GM18511 (cell line): ENCODE data around the gene C1orf159.
"Not testable (repeated sequence)": the region's sequence is repeated elsewhere in the genome, so short reads cannot be mapped to it uniquely, and the experiment has no call there.

Experiments used
- ATAC-seq: cut with Tn5 transposase; IDR thresholded peaks from one replicate; pipeline ENCODE4 v1.9.1; 2021; ENCODE audit warnings: mild to moderate bottlenecking, moderate library complexity; ENCODE audit not compliant: unreplicated experiment

Gene C1orf159

DNA sequence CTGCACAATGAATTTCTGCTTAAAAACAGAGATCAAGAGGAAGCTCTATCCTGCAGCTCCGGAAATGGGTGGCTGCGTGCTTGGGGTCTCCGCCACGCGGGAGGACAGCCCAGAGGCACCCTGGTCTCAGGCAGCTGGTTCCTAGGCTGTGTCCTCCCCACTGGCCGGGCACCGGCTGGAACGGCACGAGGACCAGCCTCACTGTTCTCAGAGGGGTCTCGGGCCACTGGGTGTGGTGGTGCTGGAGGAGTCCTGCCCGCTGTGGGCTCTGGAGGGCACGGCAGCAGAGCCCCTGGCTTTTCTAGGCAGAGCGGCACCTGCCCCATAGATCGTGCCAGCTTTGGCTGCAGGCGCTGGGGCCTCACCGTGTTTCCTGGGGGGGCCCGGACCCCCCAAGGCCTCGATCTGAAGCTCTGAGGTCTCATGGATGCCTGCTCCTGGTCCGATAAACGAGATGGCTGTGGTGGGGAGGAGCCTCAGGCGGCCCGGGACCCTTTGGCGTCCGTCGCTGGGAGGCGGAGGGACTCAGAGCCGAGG, 33.6 kb downstream of the C1orf159 start:
- ATAC-seq, result no peak

DNA sequence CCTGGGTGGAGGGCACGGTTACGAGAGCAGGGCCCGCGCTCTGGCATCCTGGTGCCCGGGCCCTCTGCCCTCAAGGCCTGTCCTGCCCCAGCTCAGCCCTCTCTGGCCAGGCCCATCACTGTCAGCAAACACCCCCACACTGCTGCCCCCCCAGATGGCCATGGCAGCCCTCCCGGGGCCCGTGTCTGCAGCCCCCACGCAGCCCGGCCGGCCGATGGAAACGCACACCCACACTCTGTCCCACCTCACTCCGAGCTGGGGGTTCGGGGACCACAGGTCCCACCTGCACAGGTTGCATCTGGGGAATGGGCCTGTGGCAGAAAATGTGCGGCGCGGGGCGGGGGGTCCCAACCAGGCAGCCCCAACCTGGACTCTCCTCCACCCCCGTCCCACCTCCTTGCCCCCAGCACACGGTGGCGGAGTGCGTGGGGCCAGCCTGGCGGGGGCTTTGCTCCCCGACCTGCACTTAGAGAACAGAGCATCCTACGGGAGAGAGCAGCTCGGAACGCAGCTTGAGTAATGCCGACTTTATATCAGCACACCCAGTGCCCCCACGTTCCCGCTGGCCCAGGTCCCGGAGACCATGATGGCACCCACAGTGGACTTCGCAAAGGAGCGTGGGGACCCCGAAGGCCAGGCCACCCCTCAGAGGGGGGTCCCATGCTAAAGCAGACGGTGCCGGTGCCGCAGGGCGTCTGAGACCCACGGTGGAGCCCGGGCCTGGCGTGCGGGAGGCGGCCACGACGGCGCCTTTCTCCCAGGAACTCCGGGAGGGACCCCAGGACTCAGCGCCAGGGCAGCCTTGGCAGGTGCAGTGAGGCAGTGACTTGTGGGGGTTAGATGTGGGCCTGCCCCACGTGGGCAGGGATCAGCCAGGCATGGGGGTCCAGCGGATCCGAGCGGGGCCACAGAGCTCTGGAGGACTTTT, 34.3 kb downstream of the C1orf159 start:
- no peak for ATAC-seq

DNA sequence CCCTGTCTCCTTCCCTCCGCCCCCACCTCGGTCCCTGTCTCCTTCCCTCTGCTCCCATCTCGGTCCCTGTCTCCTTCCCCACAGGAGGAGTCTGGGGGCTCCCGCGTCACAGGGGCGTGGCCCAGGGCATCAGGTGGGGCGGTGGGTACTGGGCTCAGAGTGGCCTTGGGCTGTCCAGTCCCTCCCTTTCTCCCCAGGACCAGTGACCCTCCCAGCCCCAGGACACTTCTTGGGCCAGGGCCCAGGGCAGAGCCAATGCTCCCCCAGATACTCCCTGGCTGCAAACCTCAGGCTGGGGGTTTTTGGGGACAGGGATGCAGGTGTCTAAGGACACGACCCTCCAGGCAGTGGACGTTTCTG, 35.0 kb downstream of the C1orf159 start:
- ATAC-seq, result no peak

DNA sequence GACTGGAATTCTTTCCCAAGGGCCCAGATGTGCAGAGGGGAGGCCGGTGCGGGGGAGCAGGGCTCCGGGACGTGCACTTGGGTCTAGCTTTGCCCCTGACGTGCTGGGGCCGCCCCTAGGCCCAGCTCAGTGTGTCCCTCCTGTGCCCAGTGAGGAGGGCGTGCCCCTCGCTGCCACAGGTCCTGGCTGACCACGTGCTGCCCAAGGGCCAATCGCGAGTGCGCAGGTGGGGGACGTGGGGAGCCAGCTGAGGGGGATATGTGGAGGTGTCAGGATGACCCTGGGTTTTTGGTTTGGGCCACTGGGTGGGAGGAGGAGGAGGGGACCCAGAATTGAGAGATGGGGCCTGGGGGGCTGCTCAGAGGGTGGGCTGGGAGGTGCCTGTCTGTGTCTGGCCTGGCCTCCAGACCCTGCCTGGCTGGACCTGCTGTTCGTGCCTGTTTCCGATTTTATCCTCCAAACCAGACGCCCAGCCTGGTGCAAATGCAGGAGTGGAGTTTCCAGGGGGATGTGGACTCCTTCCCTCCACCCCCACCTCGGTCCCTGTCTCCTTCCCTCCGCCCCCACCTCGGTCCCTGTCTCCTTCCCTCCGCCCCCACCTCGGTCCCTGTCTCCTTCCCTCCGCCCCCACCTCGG, 35.6 kb downstream of the C1orf159 start:
- ATAC-seq, result no peak

DNA sequence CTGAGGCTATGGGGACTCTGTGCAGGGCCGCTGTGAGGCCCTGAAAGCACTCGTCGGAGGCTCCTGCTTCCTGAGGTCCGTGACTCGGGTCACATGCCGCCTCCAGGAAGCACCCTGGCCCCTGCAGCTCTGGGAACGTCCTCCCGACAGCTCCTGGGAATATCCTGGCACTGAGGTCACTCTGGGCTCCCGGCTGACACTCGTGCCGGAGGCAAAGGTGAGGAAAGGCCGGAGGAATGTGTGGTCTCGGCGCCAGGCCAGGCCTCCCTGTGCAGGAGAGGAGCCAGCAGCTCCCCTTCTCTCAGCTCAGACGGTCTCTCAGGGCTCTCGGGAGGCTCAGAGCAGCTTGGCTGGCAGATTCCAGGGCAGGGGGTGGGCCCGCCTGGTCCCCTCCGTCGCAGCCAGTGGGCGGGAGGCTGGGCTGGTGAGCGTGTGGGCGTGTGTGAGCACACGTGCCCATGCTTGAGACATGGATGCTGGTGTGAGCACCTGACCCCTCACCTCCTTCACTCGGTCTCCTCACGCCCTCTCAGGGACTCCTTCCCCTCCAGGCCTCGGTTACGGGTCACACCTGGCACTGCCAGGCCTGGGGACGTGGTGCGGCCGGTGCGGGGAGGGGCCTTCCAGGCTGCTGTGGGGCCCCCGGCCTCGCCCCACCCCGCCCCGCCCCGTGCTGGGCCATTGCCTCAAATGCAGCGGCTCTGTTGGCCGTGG, 36.3 kb downstream of the C1orf159 start:
- no peak for ATAC-seq

DNA sequence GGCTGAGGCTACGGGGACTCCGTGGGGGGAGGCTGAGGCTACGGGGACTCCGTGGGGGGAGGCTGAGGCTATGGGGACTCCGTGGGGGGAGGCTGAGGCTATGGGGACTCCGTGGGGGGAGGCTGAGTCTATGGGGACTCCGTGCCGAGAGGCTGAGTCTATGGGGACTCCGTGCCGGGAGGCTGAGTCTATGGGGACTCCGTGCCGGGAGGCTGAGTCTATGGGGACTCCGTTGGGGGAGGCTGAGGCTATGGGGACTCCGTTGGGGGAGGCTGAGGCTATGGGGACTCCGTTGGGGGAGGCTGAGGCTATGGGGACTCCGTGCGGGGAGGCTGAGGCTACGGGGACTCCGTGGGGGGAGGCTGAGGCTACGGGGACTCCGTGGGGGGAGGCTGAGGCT, 38.5 kb downstream of the C1orf159 start:
- not testable (repeated sequence) for ATAC-seq

DNA sequence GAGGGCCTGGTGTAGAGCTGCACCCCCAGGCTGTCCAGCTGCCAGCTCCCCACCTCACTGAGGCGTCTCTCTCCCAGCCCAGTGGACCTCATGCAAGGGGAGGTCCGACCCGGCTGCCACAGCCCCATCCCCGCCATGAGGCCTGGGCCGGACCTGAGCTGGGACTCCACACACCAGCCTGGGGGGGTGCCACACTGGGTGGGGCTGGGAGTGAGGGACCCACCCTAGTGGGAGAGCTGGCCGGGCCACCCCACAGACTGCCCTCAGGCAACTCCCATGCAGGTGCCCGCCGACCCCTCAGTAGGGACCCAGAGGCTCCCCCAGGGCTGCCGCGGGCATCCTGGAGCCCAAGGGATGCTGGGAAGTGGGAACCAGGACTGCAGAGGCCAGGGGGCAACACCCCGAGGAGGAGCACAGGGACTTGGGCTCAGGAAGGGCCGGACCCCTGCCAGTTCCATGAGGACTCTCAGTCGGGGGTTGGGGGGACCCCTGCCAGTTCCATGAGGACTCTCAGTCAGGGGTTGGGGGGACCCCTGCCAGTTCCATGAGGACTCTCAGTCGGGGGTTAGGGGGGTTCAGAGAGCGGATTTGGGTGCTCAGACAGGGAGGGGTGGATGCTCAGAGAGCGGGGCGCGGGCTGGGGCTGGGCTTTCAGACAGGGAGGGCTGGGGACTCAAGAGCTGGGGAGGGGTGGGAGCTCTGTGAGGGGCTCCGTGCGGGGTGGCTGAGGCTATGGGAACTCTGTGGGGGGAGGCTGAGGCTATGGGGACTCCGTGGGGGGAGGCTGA, 40.5 kb downstream of the C1orf159 start:
- no peak for ATAC-seq

DNA sequence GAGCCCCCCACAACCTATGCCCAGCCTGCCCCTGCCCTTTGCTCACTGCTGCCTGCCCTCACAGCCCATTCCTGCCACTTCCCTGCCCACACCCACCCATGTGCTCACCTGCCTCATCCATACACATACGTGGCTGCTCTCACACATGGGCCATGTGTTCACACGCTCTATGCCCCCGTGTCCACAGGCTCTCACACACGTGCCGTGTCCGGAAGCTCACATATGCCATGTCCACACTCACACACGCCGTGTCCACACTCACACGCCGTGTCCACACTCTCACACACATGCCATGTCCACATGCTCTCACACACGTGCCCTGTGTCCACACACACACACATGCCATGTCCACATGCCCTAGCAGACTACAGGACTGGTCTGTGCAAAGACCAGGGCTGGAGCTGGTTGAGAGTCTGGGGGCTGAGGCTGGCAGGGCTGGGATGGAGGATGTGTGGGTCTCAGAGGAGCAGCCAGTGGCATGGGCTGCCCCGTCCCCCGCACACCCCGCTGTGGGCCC, 41.2 kb downstream of the C1orf159 start:
- ATAC-seq, result no peak

DNA sequence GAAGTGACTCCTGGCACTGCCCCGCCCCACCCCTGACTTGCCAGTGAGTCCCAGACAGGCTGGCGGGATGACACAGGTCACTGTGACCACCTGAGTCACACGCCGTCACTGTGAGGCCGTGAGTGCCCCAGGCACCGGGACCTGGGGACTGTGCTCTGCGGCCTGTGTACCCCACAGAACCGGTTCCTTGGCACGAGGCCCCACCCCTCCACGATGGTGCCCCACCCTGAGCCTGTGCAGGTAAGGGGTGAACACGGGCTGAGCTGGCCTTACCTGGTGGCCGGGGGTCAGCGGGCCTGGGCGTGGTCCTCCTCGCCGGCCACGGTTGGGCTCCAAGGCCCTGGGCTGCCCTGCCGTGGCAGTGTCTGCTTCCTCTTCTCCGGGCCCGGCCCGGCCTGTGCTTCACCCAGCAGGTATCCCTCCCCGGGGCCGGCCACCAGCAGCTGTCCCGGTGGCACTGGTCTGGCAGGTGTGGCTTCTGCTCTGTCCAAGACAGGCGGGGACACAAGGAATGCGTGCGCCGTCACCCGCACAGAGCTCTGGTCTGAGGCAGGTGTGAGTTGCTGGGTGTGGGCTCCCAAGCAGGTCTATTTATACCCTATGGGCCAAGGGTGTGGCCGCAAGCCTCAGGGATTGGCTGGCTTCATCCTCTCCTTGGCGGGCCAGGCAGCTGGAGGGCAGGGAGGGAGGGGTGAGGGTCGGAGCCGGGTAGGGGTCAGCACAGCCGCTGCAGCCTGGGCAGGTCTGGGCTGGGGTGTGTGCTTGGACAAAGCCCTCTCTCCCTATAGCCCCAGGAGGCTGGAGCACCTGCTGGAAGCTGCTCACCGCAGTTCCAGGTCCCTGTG, 41.9 kb downstream of the C1orf159 start, which contains the start of gene RNF223:
Gene RNF223 (minus strand): TSS at position 564 of the 845 bp plus-strand sequence. CDS start 1,740 bp downstream, outside the sequence.
- no peak for ATAC-seq

DNA sequence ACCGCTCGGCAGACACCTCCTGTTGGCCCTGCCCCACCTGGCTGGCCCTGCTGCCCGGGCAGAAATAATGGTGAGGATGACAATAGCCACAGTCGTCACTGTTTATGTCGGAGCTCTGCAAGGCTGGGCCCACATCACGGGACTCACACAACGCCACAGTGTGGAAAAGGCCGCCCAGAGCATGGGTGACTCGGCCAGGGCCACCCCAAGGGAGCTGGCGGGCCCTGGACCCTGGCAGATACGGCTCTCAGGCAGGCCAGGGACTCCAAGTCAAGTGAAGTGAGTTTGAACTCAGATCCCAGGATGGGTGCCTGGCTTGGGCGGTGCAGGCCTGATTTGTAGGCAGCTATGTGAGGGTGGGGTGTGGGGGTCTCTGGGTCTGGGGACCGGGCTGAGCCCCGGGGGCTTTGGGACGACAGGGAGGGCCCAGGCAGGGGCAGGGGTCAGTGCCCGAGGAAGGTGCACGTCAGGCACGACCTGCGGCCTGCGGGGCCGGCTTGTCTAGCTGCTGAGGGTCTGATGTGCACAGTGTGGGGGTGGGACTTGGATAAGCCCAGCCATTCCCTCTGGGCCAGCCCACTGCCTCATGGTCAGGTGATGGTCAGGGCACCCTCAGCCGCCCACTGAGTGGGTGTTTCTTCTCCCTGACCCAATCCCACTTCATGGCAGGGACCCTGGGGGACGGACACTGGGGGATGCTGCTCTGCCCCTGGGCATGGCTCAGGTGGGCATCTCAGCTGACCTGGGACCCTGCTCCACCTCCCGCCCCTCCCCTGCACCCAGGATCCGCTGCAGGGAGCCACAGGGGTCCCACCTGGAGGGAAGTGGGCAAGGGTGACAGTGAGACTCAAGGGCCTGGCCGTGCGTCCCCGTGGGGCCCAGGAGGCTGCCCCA, 42.8 kb downstream of the C1orf159 start:
- no peak for ATAC-seq

DNA sequence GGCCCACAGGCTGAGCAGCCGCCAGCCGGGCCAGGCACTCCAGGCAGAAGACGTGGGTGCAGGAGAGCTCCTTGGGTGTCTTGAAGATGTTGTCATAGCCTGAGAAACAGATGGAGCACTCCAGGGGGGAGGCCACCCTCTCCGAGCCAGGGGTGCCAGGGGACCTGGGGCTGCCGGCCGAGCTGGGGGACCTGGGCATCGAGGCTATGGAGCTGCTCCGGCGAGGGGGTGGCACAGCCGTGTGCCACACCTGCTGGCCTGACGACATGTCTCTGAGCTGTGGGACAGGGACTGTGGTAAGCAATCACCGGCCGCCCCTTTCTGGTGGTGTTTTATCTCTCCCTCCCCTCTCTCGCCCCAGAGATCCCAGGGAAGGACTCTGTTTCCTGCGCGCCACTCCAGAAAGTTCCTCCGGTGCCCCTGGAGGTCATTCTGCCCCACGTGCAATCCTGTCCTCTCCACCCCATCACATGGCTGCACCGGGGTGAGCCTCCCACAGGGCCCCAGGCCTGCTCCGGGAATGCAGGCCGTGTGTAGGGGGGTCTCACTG, 43.5 kb downstream of the C1orf159 start:
- ATAC-seq, result no peak

DNA sequence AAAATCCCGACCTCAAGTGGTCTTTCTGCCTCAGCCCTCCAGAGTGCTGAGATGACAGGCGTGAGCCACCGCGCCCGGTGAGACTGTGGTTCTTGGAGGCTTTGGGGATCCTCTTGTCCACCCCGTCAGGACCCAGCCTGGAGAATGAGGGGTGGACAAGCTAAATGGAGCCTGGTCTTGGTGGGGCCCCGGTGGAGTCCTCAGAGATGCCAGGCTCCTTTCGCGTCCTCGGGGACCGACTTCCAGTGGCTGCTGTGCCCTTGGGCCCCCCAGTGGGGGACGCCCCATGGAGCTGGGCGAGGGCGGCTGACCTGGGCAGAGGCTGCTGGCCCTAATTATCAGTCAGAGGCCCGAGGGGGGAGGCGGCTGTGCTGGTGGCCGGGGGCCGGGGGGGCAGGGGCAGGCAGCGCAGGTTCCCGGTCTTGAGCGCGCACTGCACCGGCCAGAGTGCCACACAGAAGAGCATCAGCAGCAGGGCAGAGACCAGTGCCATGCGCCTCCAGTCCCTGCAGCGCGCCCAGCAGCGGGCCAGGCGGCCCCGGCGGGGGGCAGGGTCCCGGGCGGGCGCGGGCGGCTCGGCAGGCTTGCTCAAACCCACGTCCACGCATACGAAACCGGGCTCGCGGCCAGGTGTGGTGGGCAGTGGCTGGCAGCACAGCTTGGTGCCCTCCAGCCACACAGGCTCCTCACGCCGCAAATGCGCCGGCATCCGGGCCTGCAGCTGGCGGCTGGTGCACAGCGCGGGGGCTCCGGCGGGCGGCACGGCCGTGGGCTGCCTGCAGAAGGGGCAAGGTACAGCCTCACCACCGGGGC, 44.2 kb downstream of the C1orf159 start:
- ATAC-seq, result no peak

DNA sequence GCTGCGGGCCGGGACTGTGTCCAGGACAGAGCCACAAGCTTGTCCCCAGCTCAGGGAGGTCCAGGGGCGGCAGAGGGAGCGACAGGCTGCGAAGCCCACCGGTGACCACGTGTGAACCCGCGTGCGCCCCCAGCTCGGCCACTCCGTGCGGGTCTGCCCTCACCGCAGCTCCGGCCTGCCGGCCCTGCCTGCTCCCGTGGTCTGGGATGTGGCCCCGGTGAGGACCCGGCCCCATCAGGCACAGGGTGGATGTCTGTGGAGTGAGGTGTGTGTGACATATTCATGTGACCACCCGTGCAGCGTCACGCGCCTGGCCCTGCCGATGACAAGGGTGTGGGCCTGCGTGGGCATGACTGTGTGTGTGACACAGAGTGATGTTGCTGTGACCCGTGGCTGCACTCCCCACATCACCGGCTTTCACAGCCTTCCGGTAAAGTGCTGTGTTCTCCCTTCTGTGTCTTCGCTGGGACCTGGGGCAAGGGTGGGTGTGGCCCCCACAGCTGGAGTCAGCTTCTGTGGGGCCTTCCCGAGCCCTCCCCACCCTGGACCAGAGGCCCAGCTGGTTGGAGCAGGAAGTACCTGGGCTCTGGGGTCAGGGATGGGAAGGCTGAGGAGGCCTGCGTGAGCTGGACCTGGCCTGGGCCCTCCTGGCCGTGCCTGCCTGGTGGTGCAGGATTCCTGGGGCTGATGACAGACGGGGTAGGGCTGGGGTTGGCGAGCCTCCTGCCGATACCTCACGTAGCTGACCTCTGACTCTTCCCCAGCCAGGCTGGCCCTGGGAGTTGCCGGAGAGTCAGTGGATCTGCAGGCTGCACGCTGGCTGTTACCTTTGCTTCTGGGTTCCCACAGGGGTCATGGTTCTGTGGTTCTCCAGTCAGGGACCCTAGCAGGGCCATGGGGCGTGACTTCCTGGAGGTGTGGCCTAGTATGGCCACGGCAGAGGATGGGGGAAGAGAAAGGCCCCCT, 45.9 kb downstream of the C1orf159 start:
- ATAC-seq, result peak; percentile 9

DNA sequence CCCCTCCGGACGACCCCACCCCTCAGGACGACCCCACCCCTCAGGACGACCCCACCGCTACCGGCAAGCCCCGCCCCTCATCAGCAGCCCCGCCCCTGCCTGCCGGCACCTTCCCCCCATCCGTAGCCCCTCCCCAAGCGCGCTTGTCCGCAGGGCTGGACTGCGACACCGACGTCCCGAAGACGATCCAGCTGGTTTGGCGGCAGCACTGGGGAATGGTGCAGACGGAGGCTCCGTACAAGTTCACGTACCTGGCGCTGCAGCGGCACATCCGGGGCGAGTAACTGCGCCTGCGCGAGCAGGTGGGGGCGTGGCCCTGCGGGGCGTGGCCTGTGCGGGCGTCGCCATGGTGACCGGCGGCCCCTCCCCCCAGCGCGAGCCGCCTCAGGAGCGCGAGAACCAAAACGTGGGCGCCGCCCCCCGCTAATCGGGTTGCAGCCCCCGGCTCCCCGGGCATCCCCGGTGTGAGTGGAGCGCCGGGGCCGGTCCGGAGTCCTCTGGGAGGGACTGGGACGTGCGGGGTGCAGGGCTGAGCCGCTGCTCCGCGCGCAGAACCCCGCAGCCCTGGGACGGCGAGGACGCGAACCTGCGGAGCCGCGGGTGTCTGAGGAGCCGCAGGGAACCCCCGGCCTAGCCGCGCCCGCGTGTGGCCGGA, 46.7 kb downstream of the C1orf159 start:
- peak; percentile 60 for ATAC-seq

DNA sequence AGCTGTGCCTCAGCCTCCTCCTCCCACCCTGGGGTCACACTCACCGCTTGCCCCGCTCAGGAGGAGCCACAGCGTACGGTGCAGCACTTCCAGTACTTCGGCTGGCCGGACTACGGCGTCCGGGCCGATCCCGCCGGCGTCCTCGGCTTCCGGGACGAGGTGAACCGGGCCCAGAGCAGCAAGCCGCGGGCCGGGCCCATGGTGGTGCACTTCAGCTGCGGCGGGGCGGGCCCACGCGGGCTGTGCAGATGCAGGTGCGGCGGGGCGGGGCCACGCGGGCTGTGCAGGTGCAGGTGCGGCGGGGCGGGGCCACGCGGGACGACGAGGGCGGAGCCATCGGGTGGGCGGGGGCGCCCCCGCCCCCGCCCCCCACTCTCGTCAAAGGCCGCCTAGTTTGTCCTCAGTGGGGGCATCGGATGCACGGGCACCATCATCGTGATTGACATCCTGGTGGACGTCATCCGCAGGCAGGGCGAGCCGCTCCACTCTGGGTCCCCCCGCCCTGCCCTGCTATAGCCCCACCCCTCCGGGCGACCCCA, 47.3 kb downstream of the C1orf159 start:
- peak; percentile 11 for ATAC-seq
